SK-N-SH (cell line): ENCODE measurements around the gene RBMS3. TPM values are rescaled to one million over a fixed set of nuclear protein-coding genes. Genes with fewer than 3 reads are reported as not detected.

Experiments
- CTCF ChIA-PET: fragments of 300-600, 350-600 bp; formaldehyde crosslinking; extraction: SDS; loops from one replicate; lab custom pipeline; 2021; lab: Yijun Ruan, JAX
- POLR2A ChIA-PET: fragments of 350-600 bp; sonication (Branson Sonifier 250); formaldehyde crosslinking; extraction: SDS; loops from one replicate; lab custom pipeline; 2020; ENCODE audit warnings: antibody characterized with exemption, inconsistent platforms; lab: Yijun Ruan, JAX
- DNase-seq: peaks from one replicate; pipeline ENCODE4 v3.0.0; 2012
- H2AFZ ChIP-seq: fragments of 200-600 bp; sonication (generic); 2 replicates; pipeline ENCODE4 v1.8.1; 2016; ENCODE audit warnings: antibody characterized with exemption, mild to moderate bottlenecking, low read depth
- H3F3A ChIP-seq: fragments of 200-600 bp; sonication (generic); replicated peaks from 2 replicates; pipeline ENCODE3; 2016; ENCODE audit warnings: antibody characterized with exemption, mild to moderate bottlenecking; ENCODE audit not compliant: insufficient read depth
- H3K27ac ChIP-seq, 2 experiments: fragments of 200-500 bp in 1 of 2; fragments of 200-600 bp in 1 of 2; sonication (Bioruptor generic) in 1 of 2; sonication (generic), shearing (Covaris generic) in 1 of 2; 2 replicates each; pipeline versions ENCODE4 v1.5.1 to v1.6.1; 2014 to 2016; ENCODE audit warnings: low read depth in 2 of 2, inconsistent platforms in 1 of 2, low read length in 1 of 2, mild to moderate bottlenecking in 1 of 2, mixed read lengths in 1 of 2
- H3K27me3 ChIP-seq: fragments of 200-600 bp; sonication (generic), shearing (Covaris generic); 2 replicates; pipeline ENCODE4 v1.6.1; 2016; ENCODE audit warnings: mixed run types; ENCODE audit not compliant: insufficient read depth
- H3K36me3 ChIP-seq, 2 experiments: fragments of 200-500 bp in 1 of 2; fragments of 200-600 bp in 1 of 2; sonication (Bioruptor generic) in 1 of 2; sonication (generic) in 1 of 2; replicated peaks in 1 of 2; 2 replicates each; pipeline versions ENCODE3 to v1.5.1; 2014 to 2016; ENCODE audit warnings: low read length in 1 of 2, mild to moderate bottlenecking in 1 of 2; ENCODE audit not compliant: insufficient read depth in 2 of 2, control insufficient read depth in 1 of 2
- H3K4me1 ChIP-seq, 2 experiments: fragments of 200-500 bp in 1 of 2; fragments of 200-600 bp in 1 of 2; sonication (Bioruptor generic) in 1 of 2; sonication (generic), shearing (Covaris generic) in 1 of 2; 2 replicates each; pipeline versions ENCODE4 v1.5.1 to v1.6.1; 2014 to 2016; ENCODE audit warnings: low read depth in 1 of 2, low read length in 1 of 2, mixed run types in 1 of 2; ENCODE audit not compliant: insufficient read depth in 2 of 2, control insufficient read depth in 1 of 2
- H3K4me2 ChIP-seq: fragments of 200-600 bp; sonication (generic), shearing (Covaris generic); 2 replicates; pipeline ENCODE4 v1.6.1; 2017; ENCODE audit warnings: mixed run types
- H3K4me3 ChIP-seq, 2 experiments: fragments of 200-500 bp in 1 of 2; fragments of 200-600 bp in 1 of 2; sonication (Bioruptor generic) in 1 of 2; sonication (generic), shearing (Covaris generic) in 1 of 2; 2 replicates each; pipeline versions ENCODE4 v1.5.1 to v1.8.1; 2014 to 2016; ENCODE audit warnings: low read depth in 2 of 2, inconsistent platforms in 1 of 2, low read length in 1 of 2, mild to moderate bottlenecking in 1 of 2, mixed read lengths in 1 of 2, moderate library complexity in 1 of 2
- H3K79me2 ChIP-seq: fragments of 200-600 bp; sonication (generic); 2 replicates; pipeline ENCODE4 v1.8.1; 2017; ENCODE audit warnings: mild to moderate bottlenecking; ENCODE audit not compliant: insufficient read depth
- H3K9ac ChIP-seq: fragments of 200-600 bp; sonication (generic); 2 replicates; pipeline ENCODE4 v1.6.1; 2017; ENCODE audit warnings: mixed run types
- H3K9me2 ChIP-seq: fragments of 200-600 bp; sonication (generic); 2 replicates; pipeline ENCODE4 v1.6.1; 2017; ENCODE audit warnings: mixed run types
- H3K9me3 ChIP-seq: fragments of 200-600 bp; sonication (generic); 2 replicates; pipeline ENCODE4 v1.6.1; 2017; ENCODE audit warnings: mixed run types, mild to moderate bottlenecking, moderate library complexity
- H4K20me1 ChIP-seq: fragments of 200-600 bp; sonication (generic); 2 replicates; pipeline ENCODE4 v1.6.1; 2017; ENCODE audit warnings: mild to moderate bottlenecking, mixed run types; ENCODE audit not compliant: insufficient read depth
- CHD2 ChIP-seq: fragments of 150-350 bp; IDR thresholded peaks from 2 replicates; pipeline ENCODE4 v1.6.1; 2018; ENCODE audit warnings: low read length; ENCODE audit not compliant: partially characterized antibody
- EZH2phosphoT487 ChIP-seq: fragments of 200-600 bp; sonication (generic); IDR thresholded peaks from 2 replicates; pipeline ENCODE4 v1.6.1; 2017; ENCODE audit warnings: low read depth, mixed run types, mild to moderate bottlenecking, antibody characterized with exemption, moderate library complexity, borderline replicate concordance
- FOSL2 ChIP-seq: IDR thresholded peaks from 2 replicates; pipeline ENCODE4 v1.4.0; 2012; ENCODE audit warnings: low read depth, mild to moderate bottlenecking, moderate library complexity, borderline replicate concordance
- GABPA ChIP-seq: IDR thresholded peaks from 2 replicates; pipeline ENCODE4 v1.4.0; 2012; ENCODE audit warnings: low read depth, mild to moderate bottlenecking
- GATA2 ChIP-seq: sonication (generic); formaldehyde crosslinking; IDR thresholded peaks from 2 replicates; pipeline ENCODE4 v1.5.0; 2020; ENCODE audit warnings: mild to moderate bottlenecking, missing genetic modification reagents
- MAX ChIP-seq: IDR thresholded peaks from 2 replicates; pipeline ENCODE4 v1.4.0; 2012; ENCODE audit warnings: low read depth
- MEF2A ChIP-seq: IDR thresholded peaks from 2 replicates; pipeline ENCODE4 v1.4.0; 2012; ENCODE audit warnings: low read depth, borderline replicate concordance
- PBX3 ChIP-seq: IDR thresholded peaks from 2 replicates; pipeline ENCODE4; 2012
- POLR2AphosphoS5 ChIP-seq: IDR thresholded peaks from 2 replicates; pipeline ENCODE4 v1.6.1; 2012; ENCODE audit warnings: low read depth, low read length
- RAD21 ChIP-seq: IDR thresholded peaks from 2 replicates; pipeline ENCODE4 v1.6.1; 2012; ENCODE audit warnings: mild to moderate bottlenecking, low read length
- REST ChIP-seq: IDR thresholded peaks from 2 replicates; pipeline ENCODE4 v1.6.1; 2012; ENCODE audit warnings: mild to moderate bottlenecking, low read depth, low read length, moderate library complexity
- RXRA ChIP-seq: IDR thresholded peaks from 2 replicates; pipeline ENCODE4 v1.4.0; 2012; ENCODE audit warnings: low read depth, mild to moderate bottlenecking, borderline replicate concordance
- SIN3A ChIP-seq: IDR thresholded peaks from 2 replicates; pipeline ENCODE4 v1.6.1; 2012; ENCODE audit warnings: low read depth, mild to moderate bottlenecking, low read length, moderate library complexity, borderline replicate concordance
- TEAD4 ChIP-seq: IDR thresholded peaks from 2 replicates; pipeline ENCODE4 v1.4.0; 2012; ENCODE audit warnings: mild to moderate bottlenecking, borderline replicate concordance; ENCODE audit not compliant: insufficient read depth
- USF1 ChIP-seq: IDR thresholded peaks from 2 replicates; pipeline ENCODE4 v1.4.0; 2012; ENCODE audit warnings: low read depth, borderline replicate concordance
- USF2 ChIP-seq: fragments of 150-350 bp; IDR thresholded peaks from 2 replicates; pipeline ENCODE4 v1.6.1; 2017; ENCODE audit warnings: antibody characterized with exemption, low read length, low read depth, borderline replicate concordance
- ZBTB33 ChIP-seq: IDR thresholded peaks from 2 replicates; pipeline ENCODE4 v1.4.0; 2012; ENCODE audit warnings: low read depth, borderline replicate concordance
- WGBS: methylation state at CpG from one replicate; pipeline ENCODE4 v1.1.6; 2017; ENCODE audit warnings: low lambda C conversion rate; 5-methylcytosine and 5-hydroxymethylcytosine counted together
- polyA plus RNA-seq, 3 experiments: library from polyadenylated mRNA; depleted of rRNA; stranded (reverse); fragments of >200 nt; gene quantifications; 2 replicates each; pipeline ENCODE4 v1.2.3, GENCODE V29; 2012

RBMS3 gene
- polyA plus RNA-seq, 1 of the 3 experiments (the other 2 are of a cell fraction): 8.2 TPM

- Histone ChIP-seq H3K27me3 (no peaks in the 10 kb centered on the region), H3K27ac (peak overlapping the region in 1 of 2 experiments; percentile 99; a peak in 2 of 4 replicates), H3K79me2 (peaks cover 13% of the 10 kb centered on the region; the same call in 1 of the 2 replicates), H3K4me3 (no peak overlapping the region), H3K4me1 (peaks cover 24 to 38% of the 10 kb centered on the region in 2 experiments), H3K4me2 (no peak overlapping the region), H3K9me3 (no peaks in the 10 kb centered on the region), H4K20me1 (no peaks in the 10 kb centered on the region), H3K9me2 (no peaks in the 10 kb centered on the region), H2AFZ (no peak overlapping the region), H3K36me3 (peaks cover 15 to 27% of the 10 kb centered on the region in 2 experiments), H3K9ac (no peak overlapping the region), H3F3A (peaks cover 9% of the 10 kb centered on the region)
- 78% methylated on average over 3 of the region's 3 CpGs for WGBS
- DNase-seq: no peak
- TF ChIP-seq PBX3: no peak
- no peak for TF ChIP-seq RXRA
- TF ChIP-seq RAD21: no peak
- TF ChIP-seq USF1: no peak
- no peak for TF ChIP-seq SIN3A
- TF ChIP-seq MEF2A: no peak
- TF ChIP-seq USF2: no peak
- TF ChIP-seq POLR2AphosphoS5: no peak
- TF ChIP-seq MAX: no peak
- TF ChIP-seq FOSL2: no peak
- TF ChIP-seq EZH2phosphoT487: no peak
- no peak for TF ChIP-seq CHD2
- no peak for TF ChIP-seq GATA2 (CRISPR knock-in tag)
- CTCF ChIA-PET: interaction anchor here (0.7 to 1.4 kb wide), 2 partner anchors 19 to 171 kb away, joined by 3 to 5 read pairs; partner anchors contain the start of gene RBMS3
- POLR2A ChIA-PET: no interaction called here
Observed at GRCh38 chr3:29451920-29452319, 171.0 kb downstream of the RBMS3 start.

- 29% methylated on average over 2 of the region's 2 CpGs for WGBS
- Histone ChIP-seq H3K36me3 (peaks cover 7 to 21% of the 10 kb centered on the region in 2 experiments), H2AFZ (peak overlapping the region; percentile 19)
Observed at GRCh38 chr3:29452934-29453283, 172.0 kb downstream of the RBMS3 start.

More at GRCh38 chr3:29452934-29453283, 172.0 kb downstream of the RBMS3 start:
- Histone ChIP-seq H3K4me2 (peak overlapping the region; percentile 54), H3K4me1 (peaks cover 24 to 38% of the 10 kb centered on the region in 2 experiments), H3K9me3 (no peaks in the 10 kb centered on the region), H3K4me3 (peak overlapping the region in 1 of 2 experiments; percentile 3; a peak in 1 of 4 replicates), H3K9ac (no peak overlapping the region; the same call in 1 of the 2 replicates), H3K79me2 (peaks cover 20% of the 10 kb centered on the region; the same call in 1 of the 2 replicates), H4K20me1 (no peaks in the 10 kb centered on the region), H3F3A (peaks cover 9% of the 10 kb centered on the region), H3K9me2 (no peaks in the 10 kb centered on the region), H3K27ac (peak overlapping the region; percentile 51 to 99), H3K27me3 (no peaks in the 10 kb centered on the region)
- ChIA-PET POLR2A (interaction anchor here (0.6 to 1.4 kb wide), 4 partner anchors 14 to 118 kb away, joined by 3 to 5 read pairs (median 4); no protein-coding TSS in a partner anchor), CTCF (interaction anchor here (0.7 to 1.6 kb wide), 6 partner anchors 19 to 311 kb away, joined by 3 to 5 read pairs (median 3); partner anchors contain the start of gene RBMS3)
- DNase-seq: no peak
- no peak for TF ChIP-seq ZBTB33
- no peak; the same call in 1 of the 2 replicates for TF ChIP-seq GABPA
- TF ChIP-seq TEAD4: no peak
- no peak for TF ChIP-seq EZH2phosphoT487
- no peak for TF ChIP-seq REST
